NCI-H2081 treated with DMSO at 0.1 percent for 48 hours (cell line): ENCODE data around the gene CPNE4.

ENCODE experiments used
- DNase-seq: peaks from one replicate; lab custom pipeline; 2025; lab: John Stamatoyannopoulos, UW

CPNE4 gene

DNA sequence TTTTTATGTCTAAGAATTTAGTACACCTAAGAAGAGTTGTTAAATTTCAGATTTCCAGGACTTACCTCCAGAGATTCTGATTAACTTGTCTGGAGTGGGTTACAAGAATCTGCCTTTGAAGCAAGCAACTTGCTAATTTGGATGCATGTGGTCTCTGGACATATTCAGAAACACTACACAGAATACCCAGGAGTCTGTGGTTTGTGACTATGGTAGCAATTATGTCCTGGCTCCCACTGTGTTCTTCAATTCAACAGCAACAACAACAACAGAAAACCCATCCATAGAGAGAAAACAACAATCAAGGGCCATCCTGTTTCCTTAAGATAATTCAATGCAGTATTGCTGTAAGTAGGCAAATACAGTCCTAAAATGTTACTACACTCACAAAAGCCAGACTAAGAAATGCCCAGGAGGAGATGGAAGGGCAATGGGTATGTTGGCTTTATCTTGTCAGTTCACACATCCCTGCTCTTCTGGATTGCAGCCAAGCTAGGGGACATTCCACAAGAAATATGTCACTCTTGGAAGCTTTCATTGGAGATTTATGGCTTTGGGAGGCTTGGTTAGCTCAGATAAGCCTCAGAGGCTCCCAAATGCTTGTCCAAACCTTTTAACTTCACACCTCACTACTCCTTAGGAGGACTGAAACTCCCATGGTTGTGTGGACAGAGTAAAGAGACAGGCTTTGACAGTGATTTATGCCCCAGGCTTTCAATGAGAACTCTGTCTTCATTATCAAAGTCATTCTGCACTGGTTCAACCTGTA, 432.6 kb downstream of the CPNE4 start:
- no peak for DNase-seq

- DNase-seq, result no peak
These were observed 437.0 kb downstream of the CPNE4 start for GRCh38 chr3:131597816-131598215.

DNA sequence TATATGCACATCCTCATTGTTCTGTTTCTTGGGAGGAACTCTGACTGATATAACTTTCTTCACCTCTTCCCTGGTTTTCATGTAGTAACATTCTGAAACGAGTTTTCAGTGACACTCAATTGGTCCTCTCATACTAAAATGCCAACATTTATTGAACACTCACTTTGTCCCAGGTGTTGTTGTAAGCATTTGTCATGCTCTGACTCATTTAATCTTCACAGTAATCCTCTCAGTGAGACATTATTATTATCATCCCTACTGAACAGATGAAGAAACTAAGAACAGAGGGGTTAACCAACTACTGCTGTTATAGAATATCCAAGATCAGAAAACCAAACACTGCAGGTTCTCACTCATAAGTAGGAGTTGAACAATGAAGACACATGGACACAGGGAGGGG, 437.9 kb downstream of the CPNE4 start:
- no peak for DNase-seq

- DNase-seq, result no peak
These were observed 443.3 kb downstream of the CPNE4 start for GRCh38 chr3:131591394-131592014.

GRCh38 chr3:131586277-131586676, 448.5 kb downstream of the CPNE4 start:
- DNase-seq, result no peak

DNA sequence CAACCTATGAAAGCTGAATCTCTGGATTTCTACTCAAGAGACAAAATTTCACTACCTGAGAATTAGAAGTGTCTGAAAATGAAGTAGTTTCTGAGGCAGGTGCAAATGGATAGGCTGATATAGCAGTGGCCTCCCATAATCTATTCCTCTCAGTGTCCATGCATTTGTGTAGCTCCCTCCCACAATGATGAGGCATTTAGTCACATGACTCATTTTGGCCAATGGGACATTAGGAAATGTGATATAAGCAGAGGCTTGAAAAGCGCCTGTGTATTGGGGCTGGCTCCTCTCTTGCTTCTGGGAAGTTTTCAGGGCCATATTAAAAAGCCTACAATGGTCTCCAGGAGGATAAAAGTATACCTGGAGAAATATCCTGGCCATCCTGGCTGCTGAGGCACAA, 452.4 kb downstream of the CPNE4 start:
- no peak for DNase-seq

DNA sequence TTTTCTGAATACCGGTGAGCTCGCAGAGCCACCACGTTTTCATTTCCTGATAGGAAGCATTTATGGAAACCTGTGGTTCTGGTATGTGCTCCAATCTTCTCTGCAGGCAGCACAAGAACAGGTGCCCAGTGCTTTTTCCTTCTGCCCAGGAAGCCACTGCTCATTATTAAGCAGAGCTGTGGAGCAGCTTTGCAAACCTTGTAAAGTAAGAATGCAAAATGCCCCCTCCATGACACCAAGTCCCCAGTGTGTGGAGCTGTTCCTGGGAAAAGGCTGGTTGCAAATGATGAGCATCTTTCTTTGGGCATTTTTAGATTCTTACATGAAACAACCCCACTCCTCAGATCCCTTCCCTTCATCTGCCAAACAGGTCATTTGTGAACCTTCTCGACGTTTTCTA, 466.4 kb downstream of the CPNE4 start:
- DNase-seq, result no peak

- DNase-seq, result no peak
These were observed 470.0 kb downstream of the CPNE4 start for GRCh38 chr3:131564812-131565211.

DNA sequence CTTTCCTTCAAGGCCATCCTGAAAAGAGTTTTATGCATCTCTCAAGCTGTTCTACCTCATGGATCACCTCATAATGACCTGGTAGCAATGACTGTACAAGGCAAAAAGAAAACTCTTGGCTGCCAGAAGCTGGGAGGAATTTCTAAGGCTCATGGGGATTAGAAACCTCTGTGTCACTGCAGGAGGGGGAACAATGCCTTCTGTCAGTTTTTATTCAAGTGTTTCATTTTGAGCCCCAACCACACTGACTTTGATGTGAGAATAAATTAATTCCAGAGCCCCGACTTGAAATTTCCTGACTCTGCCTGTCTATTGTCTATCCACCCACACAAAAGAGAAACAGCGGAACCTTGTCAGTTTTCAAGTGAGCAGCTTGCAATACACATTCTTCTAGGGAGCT, 473.3 kb downstream of the CPNE4 start:
- no peak for DNase-seq

DNA sequence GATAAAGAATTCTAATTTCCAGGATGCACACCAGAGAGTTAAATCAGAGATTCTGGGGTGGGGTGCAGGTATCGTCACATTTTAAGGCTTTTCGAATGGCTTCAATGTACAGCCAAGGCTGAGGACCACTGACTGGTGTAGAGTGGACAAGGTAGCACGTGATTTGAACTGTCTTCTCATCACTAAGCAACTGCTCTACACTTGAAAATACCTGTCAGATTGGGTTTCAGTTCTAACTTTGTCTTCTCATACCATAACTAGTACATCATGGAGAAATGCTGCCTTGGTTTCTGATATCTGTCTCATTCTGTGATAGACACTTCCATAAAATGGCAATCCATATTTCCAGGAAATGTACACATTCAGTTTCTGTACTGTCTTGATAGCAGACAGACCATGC, 474.0 kb downstream of the CPNE4 start:
- DNase-seq, result no peak

DNA sequence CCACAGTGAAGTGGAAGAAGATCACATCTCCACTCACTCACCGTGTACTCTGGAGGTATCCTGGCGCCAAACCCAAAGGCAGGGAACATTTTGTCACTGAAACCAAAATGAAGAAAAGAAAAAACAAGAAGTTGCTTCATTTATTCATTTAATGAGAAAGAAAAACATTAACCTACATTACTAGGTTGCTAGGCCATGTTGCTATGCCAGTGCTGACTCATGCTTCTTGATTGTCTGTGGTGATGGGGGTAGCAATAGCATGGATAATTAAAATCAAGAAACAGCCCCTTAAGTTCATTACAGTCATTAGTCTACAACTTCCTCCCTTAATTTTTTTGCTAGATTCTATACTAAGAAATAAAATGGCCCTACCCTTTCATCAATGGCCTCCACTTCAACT, 479.4 kb downstream of the CPNE4 start:
- DNase-seq, result no peak

DNA sequence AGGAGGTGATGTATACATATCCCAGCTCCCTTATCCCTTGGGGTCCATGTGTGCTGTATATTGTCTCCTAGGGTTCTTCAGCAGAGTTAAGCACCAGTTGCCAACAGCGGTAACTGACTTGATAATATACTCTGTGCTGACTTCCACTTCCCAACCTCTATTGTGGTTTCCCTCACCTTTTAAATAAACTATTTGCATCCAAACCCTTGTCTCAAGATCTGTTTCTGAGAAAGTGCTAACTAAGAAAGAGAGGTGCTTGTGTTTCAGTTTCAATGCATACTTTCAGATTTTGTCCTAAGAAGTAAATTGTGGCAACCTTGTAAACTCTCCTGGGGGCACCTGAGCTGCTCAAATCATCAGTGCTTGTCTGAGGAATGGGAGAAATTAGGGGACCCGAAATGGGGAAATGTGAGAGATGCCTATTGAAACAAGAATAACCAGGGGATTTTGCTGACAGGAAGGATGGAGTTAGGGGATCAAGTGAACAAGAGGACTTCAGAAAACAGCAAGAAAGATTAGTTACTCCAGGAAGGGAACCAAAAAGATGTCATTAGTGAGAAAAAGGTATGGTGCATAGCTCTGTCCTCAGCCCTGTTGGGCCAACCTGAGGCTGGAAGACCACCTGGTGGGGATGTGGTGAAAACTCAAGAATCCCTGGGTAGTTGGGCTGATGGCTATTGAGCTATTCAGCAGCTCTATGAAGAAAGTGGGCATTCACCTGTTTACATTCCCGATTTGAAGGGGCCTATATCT, 481.1 kb downstream of the CPNE4 start:
- DNase-seq, result no peak

DNA sequence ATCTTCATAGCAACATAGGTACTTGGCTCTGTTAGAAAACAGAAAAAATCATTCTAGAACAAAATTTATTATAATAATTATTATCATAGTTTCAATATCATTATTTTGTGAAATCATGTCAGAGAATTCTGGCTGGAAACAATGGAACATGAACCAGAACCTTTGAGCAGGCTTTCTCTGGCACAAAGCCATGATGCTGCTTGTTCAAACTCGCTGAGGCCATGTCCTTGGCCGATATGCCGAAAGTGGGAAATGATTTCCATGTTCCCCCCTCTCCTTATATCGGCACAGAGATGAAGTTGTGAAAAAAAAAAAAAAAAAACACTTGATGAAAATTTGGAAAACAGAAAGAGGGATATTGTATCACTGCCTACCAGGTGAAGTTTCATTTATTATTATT, 483.1 kb downstream of the CPNE4 start:
- no peak for DNase-seq

- no peak for DNase-seq
These were observed 484.0 kb downstream of the CPNE4 start for GRCh38 chr3:131550562-131551465.

DNA sequence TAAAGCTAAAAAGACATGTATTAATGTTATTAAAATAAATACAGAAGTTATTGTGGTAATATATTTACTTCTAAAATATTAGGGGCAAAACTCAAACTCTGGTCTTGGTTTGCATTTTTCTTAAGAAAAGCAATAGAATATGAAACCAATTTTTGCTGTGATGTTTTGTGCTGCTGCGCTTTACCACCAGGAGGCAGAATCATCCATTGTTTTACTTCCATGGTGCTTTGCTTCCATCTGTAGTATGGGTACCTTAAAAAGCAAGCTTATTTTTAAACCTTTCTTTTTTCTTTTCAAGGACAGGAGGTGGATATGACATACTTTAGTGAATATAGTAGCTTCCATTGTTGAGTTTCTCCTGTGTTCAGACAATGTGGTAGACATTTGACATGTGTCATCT, 485.5 kb downstream of the CPNE4 start:
- no peak for DNase-seq

DNA sequence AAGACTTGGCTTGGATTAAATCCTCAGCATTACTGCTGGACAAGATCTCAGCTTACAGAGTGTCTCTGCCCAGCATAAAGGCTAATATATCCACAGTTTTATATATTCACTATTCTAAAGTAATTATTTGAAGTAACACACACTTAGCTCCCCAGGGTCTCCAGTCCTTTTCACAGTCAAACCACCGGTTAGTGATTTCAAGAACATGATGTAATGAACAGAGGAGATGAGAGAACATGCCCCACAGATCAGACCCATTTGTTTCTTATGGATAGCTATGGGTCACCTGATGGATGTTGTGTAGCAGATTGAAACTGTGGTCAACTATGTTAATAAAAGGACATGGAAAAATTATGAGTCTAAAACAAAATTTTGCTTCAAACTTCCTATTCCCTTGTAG, 487.2 kb downstream of the CPNE4 start:
- no peak for DNase-seq

DNA sequence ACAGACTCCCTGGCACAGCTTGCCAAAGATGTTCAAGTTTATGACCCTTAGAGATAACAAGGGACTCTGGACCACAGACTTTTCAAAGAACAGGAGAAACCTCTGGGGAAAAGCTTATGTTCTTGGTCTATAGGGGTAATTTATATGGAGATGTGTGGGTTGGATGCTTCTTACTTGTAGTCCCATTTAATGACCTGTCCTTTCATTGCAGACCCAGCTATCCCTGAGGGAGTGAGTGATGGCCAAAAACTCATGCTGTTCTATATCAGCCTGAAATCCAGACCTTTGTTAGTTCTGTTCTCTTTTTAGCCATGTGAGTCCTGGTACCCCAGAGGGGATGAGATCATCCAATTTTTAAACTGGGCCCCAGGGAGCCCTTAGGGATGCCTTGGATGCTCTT, 488.4 kb downstream of the CPNE4 start:
- no peak for DNase-seq

DNA sequence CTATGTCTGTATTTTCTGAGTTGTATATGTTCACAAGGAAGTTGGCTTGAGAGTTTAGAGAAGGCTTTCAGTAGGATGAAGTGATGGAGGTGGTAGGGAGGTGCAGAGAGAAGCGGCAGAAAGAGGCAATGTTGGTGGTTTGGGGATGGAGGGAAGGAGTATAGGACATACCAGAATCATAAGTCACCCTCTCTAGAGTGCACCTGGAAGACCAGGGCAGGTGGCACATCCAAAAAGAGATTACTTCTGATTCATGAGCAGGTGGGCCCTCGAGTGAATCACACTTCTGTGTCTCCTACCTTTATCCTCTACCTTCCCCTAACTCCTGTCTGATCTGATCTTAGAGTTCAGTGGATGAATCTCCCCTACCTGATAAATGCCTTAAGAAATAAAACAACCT, 490.3 kb downstream of the CPNE4 start:
- DNase-seq, result no peak

- no peak for DNase-seq
These were observed 491.1 kb downstream of the CPNE4 start for GRCh38 chr3:131543714-131544113.

DNA sequence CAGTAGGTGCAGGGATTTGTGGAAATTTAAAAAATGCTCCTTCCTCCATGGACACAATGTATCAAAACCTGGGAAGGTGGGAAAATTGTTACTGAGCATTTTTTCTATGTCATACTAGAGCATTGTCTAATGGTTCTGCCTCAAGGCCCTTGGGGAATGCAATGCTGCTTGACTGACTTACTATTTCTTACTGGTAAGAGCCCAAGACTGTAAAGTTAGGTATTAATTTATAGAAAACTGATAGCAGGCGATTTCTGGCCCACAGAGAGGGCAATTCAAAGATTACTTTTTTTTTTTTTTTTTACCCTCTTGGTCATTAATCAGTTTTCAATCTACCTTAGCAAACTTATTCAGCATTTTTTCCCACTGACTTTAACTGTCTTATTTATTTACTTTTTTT, 493.5 kb downstream of the CPNE4 start:
- no peak for DNase-seq

DNA sequence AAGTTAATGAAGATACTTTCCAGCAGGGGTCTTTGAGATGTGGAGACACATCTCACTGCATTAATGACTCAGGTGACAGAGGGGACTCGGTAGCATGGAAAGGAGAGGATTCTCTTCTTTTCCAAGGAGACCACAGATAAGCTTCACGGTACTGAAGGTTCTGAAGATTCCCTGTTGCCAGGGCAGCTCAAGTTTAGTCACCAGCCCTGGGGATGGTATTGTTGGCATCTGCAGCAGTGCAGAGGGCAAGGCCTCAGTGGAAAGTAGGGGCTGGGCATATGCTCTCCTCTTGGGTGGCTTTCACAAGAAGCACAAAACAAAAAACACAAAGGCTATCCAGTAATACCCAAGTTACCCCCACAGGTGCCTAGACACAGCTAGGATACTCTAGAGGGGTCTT, 494.0 kb downstream of the CPNE4 start:
- DNase-seq, result no peak

DNA sequence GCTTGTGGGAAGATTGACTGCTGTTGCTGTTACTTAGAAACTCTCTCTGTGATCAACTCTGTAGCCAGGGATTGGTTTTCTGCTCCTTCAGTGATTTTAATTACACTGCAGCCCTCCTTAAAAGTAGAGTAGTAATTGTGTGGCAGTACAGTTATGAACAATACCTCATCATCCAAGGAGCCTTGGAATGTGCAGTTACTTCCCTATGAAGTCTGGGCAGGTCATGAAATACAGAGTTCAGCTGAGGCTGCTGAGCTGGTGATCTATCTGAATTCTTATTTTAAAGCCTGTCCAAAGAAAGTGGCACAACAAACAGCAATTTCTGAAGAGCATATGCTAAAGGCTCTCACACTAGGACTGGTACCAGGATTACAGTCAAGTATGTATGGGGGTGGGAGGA, 494.7 kb downstream of the CPNE4 start:
- no peak for DNase-seq
